Activated T-helper 9 cell treated with anti-CD3 and anti-CD28 coated beads, Interleukin-2, amount 50 U/mL, for 16 hours (primary cell): ENCODE data around the gene C6orf132.
"Not testable (repeated sequence)": the region's sequence is repeated elsewhere in the genome, so short reads cannot be mapped to it uniquely, and the experiment has no call there.

Experiments
- DNase-seq: peaks from one replicate; pipeline ENCODE4 v3.0.0-alpha.2; 2020; ENCODE audit warnings: low read depth

Gene C6orf132

GRCh38 chr6:42159431-42160024 lies 17.1 kb upstream of the C6orf132 start:
- DNase-seq, result no peak

GRCh38 chr6:42158631-42159030 lies 16.2 kb upstream of the C6orf132 start:
- DNase-seq, result no peak

GRCh38 chr6:42158011-42158410 lies 15.6 kb upstream of the C6orf132 start:
- DNase-seq, result no peak

GRCh38 chr6:42156638-42157037 lies 14.2 kb upstream of the C6orf132 start:
- no peak for DNase-seq

GRCh38 chr6:42155293-42155692 lies 12.9 kb upstream of the C6orf132 start:
- DNase-seq, result no peak

GRCh38 chr6:42154461-42155209 lies 12.2 kb upstream of the C6orf132 start:
- no peak for DNase-seq

- DNase-seq, result no peak
These were observed 11.5 kb upstream of the C6orf132 start for GRCh38 chr6:42153921-42154320.

GRCh38 chr6:42152528-42153213 lies 10.3 kb upstream of the C6orf132 start:
- not testable (repeated sequence) for DNase-seq

- DNase-seq, result no peak
These were observed 9.6 kb upstream of the C6orf132 start for GRCh38 chr6:42152024-42152423.

- DNase-seq, result no peak
These were observed 7.8 kb upstream of the C6orf132 start for GRCh38 chr6:42150254-42150653.

- DNase-seq, result no peak
These were observed 5.6 kb upstream of the C6orf132 start for GRCh38 chr6:42148058-42148457.

GRCh38 chr6:42147138-42147562 lies 4.7 kb upstream of the C6orf132 start:
- DNase-seq, result no peak

- no peak for DNase-seq
These were observed 760 bp downstream of the C6orf132 start for GRCh38 chr6:42141603-42142117.

GRCh38 chr6:42140756-42141602 lies 1.4 kb downstream of the C6orf132 start:
- DNase-seq, result no peak

GRCh38 chr6:42140032-42140431 lies 2.4 kb downstream of the C6orf132 start:
- no peak for DNase-seq

- DNase-seq, result no peak
These were observed 3.5 kb downstream of the C6orf132 start for GRCh38 chr6:42138630-42139619.

GRCh38 chr6:42138190-42138589 lies 4.2 kb downstream of the C6orf132 start:
- no peak for DNase-seq

- DNase-seq, result no peak
These were observed 5.1 kb downstream of the C6orf132 start for GRCh38 chr6:42137194-42137753.

GRCh38 chr6:42136508-42137193 lies 5.8 kb downstream of the C6orf132 start:
- no peak for DNase-seq

- no peak for DNase-seq
These were observed 6.7 kb downstream of the C6orf132 start for GRCh38 chr6:42135722-42136121.
